COLO829 (cell line): ENCODE data around the gene IL4I1.

Experiments
- DNase-seq: peaks from one replicate; pipeline ENCODE4 v3.0.0; 2012; ENCODE audit warnings: low spot score

IL4I1 gene

DNA sequence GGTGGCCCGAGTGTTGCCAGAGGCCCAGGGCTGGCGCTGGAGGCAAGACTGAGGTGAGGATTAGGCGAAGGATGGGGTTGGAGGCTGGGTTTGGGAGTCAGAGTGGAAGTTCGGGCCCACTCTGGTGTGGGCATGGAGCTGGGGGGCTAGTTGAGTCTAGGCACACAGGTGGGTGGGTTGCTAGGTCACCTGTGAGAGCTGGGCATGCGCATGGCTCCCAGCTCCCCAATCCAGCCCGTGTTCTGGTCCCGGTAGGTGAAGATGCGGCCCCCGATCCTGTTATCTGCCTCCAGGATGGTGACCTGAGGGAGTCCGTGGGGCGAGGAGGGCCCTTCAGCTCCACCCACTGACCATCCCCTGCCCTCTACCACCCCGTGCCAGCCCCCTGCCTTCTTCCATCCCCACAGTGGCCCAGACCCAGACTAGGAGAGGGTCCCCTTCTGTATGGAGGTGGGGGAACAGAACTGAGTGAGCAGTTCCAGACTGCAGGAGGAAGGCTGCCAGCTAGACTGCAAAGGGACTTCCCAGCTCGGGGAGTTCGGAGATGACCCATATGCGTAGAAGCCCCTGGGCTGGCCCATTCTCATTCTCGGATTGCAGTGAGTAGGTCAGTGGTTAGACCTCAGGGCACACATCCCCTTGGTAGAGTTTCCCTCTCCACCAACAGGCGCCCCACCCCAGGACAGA is 1.7 kb downstream of the IL4I1 start:
- DNase-seq = no peak

GRCh38 chr19:49894011-49894664 is 2.5 kb downstream of the IL4I1 start:
- DNase-seq = no peak

DNA sequence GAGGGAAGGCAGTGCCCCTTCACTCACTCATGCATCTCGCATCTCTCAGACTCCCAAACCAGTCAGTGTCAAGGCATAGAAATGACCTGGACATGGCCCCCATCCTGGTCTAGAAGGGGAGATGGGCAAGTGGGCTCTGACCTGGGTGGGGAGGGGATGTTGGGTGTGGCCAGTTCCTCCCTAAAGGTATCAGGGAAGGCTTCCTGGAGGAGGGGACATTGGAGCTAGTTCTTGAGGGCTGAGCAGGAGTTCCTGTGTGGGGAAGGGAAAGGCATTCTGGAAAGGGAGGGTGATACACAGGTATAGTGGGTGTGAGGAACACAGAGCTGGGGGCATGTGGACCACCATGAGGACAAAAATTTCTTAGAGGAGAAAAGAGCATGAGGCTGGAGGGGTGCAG is 4.0 kb downstream of the IL4I1 start:
- DNase-seq = no peak

DNA sequence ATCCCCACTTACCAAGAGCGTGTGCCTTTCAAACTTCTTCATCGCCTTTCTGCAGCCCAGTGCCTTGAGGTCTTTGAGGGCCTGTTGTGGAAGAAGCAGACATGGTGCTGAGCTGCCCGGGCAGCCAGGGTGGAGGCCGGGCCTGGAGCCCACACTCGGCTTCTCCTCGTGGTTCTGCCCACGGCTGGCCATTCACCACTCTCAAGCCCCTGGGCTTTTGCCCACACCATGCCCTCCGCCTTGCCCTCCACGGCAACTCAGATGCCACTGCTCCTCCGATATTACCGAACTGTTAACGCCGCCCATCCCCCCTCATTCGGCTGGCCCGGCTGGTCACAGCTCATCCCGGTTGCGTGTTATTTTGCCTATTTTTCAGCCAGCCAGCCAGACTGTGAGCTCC is 5.3 kb downstream of the IL4I1 start:
- no peak for DNase-seq

DNA sequence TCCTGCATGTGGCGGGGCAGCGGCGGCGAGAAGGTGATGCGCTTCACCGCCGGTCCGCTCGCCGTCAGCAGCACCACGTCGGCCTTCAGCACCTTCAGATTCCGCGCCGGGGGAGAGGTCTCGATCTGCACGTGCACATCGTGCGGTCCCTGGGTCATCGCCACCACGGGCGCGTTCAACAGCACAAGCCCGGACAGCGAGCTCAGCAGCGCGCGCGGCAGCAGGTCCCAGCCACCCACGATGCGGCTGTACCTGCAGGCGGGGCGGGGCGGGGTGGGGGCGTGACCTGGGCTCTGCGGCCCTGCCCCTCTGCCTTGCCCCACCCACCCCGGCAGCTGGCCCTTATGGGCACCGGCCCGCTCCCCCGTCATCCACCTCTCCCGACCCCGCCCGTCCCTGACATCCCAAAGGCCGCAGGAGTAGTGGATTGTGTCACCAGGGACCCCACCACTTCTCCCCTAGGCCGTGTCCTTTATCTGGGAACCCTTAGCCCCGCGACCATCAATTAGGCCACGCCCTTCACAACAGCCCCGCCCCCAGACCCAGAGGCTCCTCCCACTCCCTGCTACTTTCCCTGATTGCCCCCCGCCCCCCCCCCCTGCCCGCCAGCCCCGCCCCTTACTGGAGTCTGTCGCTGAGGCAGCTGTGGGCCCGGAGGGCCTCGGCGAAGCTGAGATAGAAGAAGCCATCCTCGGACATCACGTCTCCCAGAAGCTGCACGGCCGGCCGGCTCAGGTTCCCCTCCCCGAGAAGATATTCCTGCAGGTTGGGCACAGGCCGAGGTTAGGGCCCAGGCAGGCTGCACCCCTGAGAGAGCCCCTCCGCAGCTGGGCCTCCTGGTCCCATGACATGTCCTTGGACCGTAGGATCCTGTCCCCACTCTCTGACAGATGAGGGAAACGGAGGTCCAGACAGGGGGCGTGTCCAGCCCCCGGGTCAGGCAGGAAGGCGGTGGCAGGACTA is 6.1 kb downstream of the IL4I1 start:
- peak; percentile 56 for DNase-seq

- no peak for DNase-seq
These were observed 6.9 kb downstream of the IL4I1 start for GRCh38 chr19:49889687-49890348.

- DNase-seq = no peak
These were observed 7.5 kb downstream of the IL4I1 start for GRCh38 chr19:49889038-49889686.

DNA sequence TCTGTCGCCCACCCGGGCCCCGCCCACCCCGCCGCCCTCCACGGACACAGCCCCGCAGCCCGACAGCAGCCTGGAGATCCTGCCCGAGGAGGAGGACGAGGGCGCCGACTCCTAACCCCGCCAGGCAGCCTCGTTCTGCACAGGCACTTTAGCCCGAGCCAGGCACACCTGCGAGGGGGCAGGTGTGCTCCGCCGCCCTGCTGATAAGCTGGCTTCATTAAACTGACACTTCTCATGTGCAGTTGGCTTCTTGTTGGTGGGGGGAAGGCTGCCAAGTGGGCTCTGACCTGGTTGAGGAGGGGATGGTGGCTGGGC is 8.2 kb downstream of the IL4I1 start:
- DNase-seq = no peak

DNA sequence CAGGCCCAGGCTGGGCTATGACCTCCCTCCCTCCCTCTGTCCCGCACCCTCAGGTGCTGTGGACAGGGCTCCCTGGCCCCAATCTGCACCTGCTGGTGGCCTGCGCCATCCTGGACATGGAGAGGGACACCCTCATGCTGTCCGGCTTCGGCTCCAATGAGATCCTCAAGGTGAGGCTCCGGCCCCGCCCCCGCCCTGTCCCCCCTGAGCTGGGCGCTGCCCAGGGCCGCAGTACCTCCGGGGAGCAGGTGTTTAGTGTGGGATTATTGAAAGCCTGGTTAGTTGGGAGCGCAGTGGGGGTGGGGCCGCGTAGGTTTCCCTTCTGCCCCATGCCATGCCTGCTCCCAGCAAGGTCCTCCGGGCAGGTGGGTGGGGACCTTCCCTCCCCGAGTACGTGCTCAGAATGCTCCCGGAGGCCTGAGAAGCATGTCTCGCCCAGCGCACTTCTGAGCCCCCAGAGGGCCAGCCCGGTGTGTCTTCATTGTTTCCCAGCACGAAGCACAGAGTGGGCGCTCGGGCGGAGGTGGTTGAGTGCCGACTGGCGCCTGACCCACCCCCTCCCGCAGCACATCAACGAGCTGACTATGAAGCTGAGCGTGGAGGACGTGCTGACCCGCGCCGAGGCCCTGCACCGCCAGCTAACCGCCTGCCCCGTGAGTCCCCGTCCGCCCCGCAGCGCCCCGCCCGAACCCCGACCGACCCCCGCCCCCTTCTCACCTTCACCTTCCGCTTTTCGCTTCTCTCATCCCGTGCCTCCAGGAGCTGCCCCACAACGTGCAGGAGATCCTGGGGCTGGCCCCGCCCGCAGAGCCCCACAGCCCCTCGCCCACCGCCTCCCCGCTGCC is 8.8 kb downstream of the IL4I1 start:
- DNase-seq = no peak

DNA sequence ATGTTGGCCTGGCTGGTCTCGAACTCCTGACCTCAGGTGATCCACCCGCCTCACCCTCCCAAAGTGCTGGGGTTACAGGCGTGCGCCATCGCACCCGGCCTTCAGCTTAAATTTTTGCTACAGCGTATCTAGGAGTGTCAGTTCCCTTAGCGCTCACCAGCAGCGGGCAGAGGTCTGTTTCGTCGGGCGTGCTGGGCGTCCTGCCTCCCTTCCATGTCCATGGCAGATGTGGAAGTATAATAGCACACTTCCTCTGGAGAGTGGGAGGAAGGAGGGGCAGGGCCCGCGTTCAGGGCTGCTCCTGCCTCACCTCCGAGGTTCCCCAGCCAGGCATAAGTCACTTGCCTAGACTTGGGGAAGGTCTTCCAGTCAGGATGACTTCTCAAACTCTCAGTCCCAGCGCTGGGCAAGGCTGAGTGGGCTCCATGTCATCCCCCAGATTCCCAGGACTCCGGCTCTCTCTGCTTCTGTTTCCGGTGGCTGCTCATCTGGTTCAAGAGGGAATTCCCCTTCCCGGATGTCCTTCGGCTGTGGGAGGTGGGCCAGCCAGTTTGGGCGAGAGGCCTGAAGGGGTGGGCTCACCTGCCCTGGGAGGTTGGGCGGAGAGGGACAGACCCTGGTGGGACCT is 9.5 kb downstream of the IL4I1 start:
- DNase-seq = no peak

DNA sequence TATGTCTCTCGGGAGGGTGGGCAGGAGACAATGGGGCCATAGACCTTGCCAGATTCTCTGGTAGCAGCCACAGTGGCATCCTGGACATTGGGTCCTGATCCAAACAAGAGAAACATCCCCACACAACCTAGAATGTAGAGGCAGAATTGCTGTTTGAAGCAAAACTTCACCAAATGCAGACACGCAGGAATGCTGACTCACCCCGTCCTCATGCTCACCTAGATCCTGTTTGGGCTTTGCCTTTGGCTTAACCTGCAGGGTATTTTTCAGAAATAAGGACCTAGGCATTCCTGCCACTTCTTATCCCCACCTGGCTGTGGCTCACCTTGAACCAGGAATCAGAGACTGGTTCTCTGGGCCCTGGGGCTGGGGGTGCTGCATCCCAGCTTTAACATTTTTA is 11.9 kb downstream of the IL4I1 start:
- DNase-seq = no peak

GRCh38 chr19:49884109-49884508 is 12.6 kb downstream of the IL4I1 start:
- no peak for DNase-seq

- DNase-seq = no peak
These were observed 13.6 kb downstream of the IL4I1 start for GRCh38 chr19:49883094-49883493.

DNA sequence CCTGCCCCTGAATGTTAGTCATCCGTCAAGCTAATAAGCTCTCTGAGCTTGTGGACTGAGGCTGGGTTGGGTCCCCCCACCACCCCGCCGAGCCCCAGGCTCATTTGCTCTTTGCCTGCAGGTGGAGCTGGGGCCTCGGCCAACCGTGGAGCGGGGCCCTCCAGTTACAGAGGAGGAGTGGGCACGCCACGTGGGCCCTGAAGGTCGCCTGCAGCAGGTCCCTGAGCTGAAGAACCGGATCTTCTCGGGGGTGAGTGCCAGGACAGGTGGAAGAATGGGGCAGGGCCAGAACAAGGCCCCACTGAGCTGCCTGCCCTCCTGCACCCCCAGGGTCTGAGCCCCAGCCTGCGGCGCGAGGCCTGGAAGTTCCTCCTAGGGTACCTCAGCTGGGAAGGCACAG is 14.0 kb downstream of the IL4I1 start:
- DNase-seq = no peak

DNA sequence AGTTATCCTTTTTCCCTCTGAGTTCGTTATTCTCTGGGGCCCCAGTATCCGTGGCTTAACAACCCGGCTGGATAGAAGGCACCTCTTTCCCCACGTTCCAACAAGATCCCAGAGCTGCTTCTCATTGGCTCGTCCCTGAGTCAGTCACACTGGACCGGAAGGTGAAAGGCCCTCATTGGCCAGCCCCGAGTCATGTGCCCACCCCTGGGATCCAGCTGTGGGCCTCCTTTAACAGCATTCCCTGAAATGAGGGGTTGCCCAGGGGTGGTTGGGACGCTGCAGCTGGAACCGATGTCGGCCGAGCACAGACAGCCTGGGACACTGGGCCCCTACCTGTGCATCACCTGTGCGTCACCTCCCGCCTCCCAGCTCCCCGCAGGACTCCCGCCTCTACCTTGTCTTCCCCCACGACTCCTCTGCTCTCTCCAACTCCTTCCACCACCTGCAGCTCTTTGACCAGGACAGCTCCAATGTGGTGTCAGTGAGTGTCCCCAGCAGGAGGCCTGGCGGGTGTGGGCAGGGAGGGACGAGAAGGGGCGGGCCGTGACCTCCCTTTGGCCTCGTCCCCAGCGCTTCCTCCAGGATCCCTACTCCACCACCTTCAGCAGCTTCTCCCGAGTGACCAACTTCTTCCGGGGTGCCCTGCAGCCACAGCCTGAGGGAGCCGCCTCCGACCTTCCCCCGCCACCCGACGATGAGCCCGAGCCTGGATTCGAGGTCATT is 14.9 kb downstream of the IL4I1 start:
- no peak for DNase-seq

DNA sequence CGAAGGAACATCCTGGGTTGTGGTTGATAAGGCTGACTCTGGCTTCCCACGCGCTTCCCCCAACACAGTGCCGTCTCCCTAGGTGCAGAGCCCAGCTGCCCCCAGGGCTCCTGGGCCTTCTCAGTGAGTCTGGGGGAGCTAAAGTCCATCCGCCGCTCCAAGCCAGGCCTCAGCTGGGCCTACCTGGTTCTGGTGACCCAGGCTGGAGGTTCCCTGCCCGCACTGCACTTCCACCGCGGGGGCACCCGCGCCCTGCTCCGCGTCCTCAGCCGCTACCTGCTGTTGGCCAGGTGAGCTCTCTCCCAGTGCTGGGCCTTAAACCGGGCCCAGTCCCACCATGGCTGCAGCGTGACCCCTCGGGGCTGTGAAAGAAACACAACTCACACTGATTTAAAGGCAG is 15.5 kb downstream of the IL4I1 start:
- no peak for DNase-seq

DNA sequence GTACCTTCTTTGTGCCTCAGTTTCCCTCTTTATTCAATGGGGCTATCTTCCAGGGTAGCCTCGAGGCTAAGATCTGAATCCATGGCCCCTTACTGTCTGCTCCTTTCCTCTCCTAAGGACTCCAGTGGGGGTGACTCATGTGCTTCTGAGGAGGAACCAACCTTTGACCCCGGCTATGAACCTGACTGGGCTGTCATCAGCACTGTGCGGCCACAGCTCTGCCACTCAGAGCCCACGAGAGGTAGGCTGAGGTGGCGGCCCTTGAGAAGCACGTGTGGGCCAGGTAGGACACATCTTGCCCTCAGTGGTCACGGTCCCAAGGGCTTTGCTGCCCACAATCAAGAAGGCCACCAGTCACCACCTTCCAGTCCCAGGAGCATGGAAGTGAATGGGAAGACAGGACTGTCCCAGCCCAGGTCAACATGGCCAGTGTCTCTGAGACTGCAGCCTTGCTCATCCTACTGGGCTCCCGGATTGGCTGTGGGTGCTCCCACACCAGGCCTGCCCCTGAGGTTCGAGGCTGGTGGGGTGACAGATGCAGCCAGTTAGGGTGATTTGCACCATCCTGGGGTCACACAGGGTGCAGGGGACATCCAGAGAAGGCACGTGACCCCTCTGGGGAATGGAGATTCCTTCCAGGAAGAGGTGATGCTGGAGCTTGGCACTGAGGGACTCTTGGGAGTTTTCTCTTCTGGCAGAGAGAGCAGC is 16.4 kb downstream of the IL4I1 start:
- DNase-seq = no peak

DNA sequence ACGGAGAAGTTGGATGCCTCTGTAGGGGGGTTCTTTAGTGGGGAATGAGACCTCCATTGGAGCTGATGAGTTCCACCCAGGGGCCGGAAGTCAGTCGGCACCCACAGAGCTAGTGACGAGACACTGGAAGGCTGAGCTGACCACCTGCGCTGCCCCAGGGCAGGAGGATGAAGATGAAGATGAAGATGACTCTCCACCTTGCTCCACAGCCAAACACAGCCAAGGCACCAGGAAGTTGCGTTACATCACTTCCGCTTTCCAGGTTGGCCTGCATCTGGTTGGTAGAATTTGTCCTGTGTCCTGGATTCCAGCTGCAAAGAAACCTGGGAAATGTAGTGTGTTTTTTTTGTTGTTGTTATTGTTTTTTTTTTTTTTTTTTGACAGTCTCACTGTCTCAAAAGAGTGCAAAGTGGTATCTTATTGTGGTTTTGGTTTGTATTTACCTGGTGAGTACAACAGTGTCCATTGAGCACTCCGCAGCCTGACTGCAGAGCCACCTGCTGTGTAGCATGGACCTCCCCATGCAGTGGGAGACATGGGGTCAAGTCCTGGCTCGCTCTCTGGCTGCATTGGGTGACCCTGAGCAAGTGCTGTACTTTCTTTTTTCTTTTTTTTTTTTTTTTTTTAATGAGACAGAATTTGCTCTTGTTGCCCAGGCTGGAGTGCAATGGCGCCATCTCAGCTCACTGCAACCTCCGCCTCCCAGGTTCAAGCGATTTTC is 17.3 kb downstream of the IL4I1 start:
- no peak for DNase-seq

- no peak for DNase-seq
These were observed 18.0 kb downstream of the IL4I1 start for GRCh38 chr19:49878744-49879070.
